Stimulated activated CD4-positive, alpha-beta T cell treated with anti-CD3 and anti-CD28 coated beads, Interleukin-15, amount 100 ng/mL, for 48 hours (primary cell): ENCODE measurements around the gene CNBP.

Experiments
- DNase-seq, 2 donors: peaks; one replicate each; pipeline ENCODE4 v3.0.0-alpha.2; 2020; ENCODE audit warnings: low read depth in 2 of 2

The CNBP gene

GRCh38 chr3:129131465-129132088, 52.1 kb downstream of the CNBP start:
- DNase-seq = no peak

GRCh38 chr3:129130291-129130813, 53.3 kb downstream of the CNBP start:
- no peak for DNase-seq

- no peak for DNase-seq
These were observed 55.1 kb downstream of the CNBP start for GRCh38 chr3:129128357-129129155.

- DNase-seq = no peak
These were observed 56.9 kb downstream of the CNBP start for GRCh38 chr3:129126726-129127280.

- no peak for DNase-seq
These were observed 60.2 kb downstream of the CNBP start for GRCh38 chr3:129123314-129124060.

- DNase-seq = no peak
These were observed 61.2 kb downstream of the CNBP start for GRCh38 chr3:129122412-129123011.

GRCh38 chr3:129121792-129122411, 61.8 kb downstream of the CNBP start, which contains the start of gene RAB43:
Gene RAB43, minus strand, starts transcription at chr3:129121804. Its CDS starts 315 bp downstream, at chr3:129121489.
- peak; percentile 72 to 82 for DNase-seq

GRCh38 chr3:129121016-129121791, 62.5 kb downstream of the CNBP start:
- no peak for DNase-seq

GRCh38 chr3:129120254-129121004, 63.3 kb downstream of the CNBP start:
- peak; percentile 88 to 91 for DNase-seq

- DNase-seq = no peak
These were observed 64.2 kb downstream of the CNBP start for GRCh38 chr3:129119365-129120100.

- DNase-seq = no peak
These were observed 65.0 kb downstream of the CNBP start for GRCh38 chr3:129118745-129119144.
